Amniotic epithelial cell (primary cell): ENCODE data around the gene GPR32.
"Not testable (repeated sequence)": the region's sequence is repeated elsewhere in the genome, so short reads cannot be mapped to it uniquely, and the experiment has no call there.

Experiments
- DNase-seq: peaks from one replicate; pipeline ENCODE4 v3.0.0-alpha.2; 2010; ENCODE audit warnings: low read depth

GPR32 gene

DNA sequence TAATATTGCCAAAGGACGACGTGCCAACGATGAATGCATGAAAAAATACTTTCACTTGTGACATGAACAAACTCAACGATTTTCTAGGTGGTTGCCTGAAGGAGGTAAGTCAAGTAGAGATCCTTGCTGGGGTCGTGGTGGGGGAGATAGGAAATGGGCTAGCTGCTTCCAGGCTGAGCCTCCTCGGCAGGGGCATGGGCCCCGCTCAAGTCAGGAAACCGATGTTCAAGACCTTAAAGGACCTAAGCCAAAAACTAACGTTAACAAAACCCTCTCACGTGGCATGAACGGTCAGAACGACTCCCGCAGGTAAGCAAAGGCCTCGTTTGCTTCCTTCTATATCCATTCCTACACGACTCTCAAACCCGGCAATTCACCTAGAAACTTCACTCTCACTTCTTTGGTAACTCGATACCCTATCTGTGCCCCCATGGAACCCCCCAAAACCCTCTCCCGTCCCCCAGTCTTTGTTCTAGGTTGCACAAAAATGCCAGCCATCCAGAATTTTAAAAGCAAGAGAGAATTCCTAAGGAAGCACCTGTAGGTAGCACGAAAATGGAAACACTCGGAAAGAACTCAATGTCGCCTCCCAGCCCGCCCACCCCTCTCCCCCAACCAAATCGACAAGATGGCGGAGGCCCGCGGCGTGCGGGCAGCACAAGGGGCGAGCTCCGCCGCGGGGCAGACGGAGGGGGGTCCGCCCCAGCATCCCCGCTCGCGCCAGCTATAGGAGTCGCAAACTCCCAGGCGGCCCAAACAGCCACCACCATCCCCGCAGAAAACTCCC is 33.6 kb downstream of the GPR32 start:
- DNase-seq = peak; percentile 5

GRCh38 chr19:50804420-50805272 is 34.4 kb downstream of the GPR32 start:
- peak; percentile 98 for DNase-seq

DNA sequence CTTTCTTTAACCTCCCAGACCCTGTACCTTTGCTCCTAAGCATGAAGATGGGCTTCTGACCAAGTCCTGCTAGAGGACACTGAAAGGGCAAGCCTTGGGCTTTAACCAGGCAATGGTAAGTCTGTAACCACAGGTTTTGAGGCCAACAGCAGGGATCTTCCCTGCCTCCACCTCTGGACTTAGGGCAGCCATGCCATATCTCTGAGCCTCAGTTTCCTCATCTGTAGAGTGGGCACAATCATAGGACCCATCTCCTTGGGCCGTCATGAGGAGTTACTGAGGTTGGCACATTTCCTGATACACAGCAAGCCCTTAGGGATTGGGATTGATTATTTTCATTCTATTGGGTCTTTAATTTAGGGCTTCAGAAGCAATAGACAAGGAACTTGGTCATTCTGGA is 38.6 kb downstream of the GPR32 start:
- DNase-seq = no peak

GRCh38 chr19:50811622-50812238 is 41.5 kb downstream of the GPR32 start:
- DNase-seq = not testable (repeated sequence)

- no peak for DNase-seq
Measured at GRCh38 chr19:50812474-50812873, 42.2 kb downstream of the GPR32 start.

- DNase-seq = no peak
Measured at GRCh38 chr19:50814883-50815282, 44.6 kb downstream of the GPR32 start.

- DNase-seq = no peak
Measured at GRCh38 chr19:50815439-50815838, 45.2 kb downstream of the GPR32 start.

DNA sequence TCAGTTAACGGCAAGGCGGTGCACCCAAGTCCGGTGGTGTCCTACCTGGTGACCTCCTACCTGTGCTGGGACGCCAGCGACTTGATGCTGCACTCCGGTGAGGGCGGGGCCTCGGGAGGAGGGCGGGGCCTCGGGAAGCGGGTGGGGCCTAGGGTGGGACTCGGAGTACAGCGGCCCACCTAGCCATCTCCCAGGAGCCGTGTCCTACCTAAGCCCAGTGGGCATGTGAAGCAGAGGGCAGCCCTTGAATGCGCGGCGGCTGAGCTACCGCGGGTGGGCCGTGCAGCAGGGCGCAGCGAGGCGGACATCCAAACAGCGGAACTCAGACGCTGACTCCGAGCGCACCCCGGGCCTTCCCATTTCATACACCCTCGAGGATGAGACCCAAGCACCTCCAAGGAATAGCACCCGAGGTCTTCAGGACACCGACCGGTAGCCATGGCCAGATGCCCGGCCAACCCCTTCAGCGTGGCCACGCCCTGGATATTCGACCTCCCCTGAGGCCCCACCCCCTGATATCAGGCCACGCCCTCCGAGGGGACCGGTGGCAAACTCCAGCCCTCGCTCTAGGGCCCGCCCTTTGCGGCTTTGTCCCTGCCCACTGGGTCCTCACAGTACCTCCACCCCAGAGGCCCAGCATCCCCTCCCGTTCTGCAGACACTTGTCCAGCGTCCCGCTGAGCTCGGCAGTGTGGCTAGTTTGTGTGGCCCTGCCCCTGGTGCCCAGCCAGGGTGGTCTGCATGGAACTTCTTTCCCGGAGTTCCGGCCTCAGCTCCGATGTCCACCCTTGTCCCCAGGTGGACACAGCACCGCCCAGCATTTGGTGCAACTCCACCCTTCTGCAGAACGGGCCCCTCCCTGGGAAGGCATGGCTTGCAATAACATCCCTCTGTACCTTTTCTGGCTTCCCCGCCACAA is 47.9 kb downstream of the GPR32 start:
- DNase-seq = no peak

DNA sequence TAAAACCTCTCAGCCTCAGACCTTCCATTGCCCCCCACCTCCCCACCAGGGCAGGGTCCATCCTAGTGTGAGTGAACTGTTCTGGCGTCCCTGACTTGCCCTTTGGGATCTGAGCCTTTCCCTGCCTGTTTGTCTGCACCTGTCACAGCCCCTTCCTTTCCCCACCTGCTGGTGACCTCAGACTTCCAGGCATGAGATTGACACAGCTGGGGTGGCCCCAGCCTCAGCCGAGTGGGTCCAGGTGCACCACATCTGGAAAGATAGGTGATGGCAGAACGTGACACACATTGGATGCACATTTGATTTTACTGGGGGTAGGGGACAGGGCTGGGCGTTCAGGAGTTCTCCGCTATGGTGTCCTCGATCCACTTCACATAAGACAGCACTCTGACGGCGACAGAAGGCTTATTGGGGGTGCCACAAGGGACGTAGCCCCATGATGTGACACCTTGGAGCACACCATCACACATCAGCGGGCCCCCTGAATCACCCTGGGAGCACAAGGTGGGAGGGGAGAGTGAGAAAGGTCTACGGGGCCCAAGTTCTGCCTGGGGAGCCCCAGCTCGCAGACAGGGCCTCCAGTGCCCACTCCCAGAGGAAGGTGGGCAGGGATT is 48.7 kb downstream of the GPR32 start:
- DNase-seq = no peak

GRCh38 chr19:50819636-50820035 is 49.4 kb downstream of the GPR32 start:
- DNase-seq = no peak

- no peak for DNase-seq
Measured at GRCh38 chr19:50820086-50820485, 49.8 kb downstream of the GPR32 start.

- DNase-seq = no peak
Measured at GRCh38 chr19:50820549-50821247, 50.4 kb downstream of the GPR32 start.

DNA sequence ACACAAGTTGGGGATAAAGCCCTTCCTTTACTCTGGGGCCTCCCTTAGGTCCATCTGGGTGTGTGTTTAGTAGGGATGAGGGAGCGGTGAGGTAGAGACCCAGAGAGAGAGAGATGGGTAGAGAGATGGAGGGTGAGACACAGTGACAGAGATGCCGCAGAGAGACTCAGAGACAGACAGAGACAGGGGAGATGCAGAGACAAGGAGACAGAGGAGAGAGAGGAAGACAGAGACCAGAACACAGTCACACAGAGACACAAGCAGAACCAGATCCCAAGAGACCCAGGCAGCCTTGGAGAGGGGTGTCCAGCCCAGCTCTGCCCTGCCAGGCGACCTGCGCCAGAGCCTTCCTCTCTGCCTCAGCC is 51.0 kb downstream of the GPR32 start:
- no peak for DNase-seq
